HepG2 (cell line): ENCODE data around the gene HAGH. TPM values are rescaled to one million over a fixed set of nuclear protein-coding genes. Genes with fewer than 3 reads are reported as not detected.

Source experiments
- FOXP4 ChIP-seq: sonication (generic); formaldehyde crosslinking; IDR thresholded peaks from 2 replicates; pipeline ENCODE4 v1.4.0; 2020; ENCODE audit warnings: missing genetic modification reagents
- GATA4 ChIP-seq: sonication (generic); IDR thresholded peaks from 2 replicates; pipeline ENCODE4 v1.6.1; 2016; ENCODE audit warnings: antibody characterized with exemption, low read depth, borderline replicate concordance
- GPBP1L1 ChIP-seq: sonication (generic); formaldehyde crosslinking; IDR thresholded peaks from 2 replicates; pipeline ENCODE4 v1.5.0; 2020; ENCODE audit warnings: mild to moderate bottlenecking, missing genetic modification reagents
- HDAC6 ChIP-seq: fragments of 200-600 bp; sonication (generic); IDR thresholded peaks from 2 replicates; pipeline ENCODE4 v1.7.0; 2017; ENCODE audit warnings: mild to moderate bottlenecking, antibody characterized with exemption, low read length, low read depth
- PREB ChIP-seq: sonication (generic); formaldehyde crosslinking; IDR thresholded peaks from 2 replicates; pipeline ENCODE4 v1.4.0; 2020; ENCODE audit warnings: missing genetic modification reagents
- SMAD3 ChIP-seq: sonication (generic); formaldehyde crosslinking; IDR thresholded peaks from 2 replicates; pipeline ENCODE4 v1.4.0; 2020; ENCODE audit warnings: missing genetic modification reagents
- STAT5B ChIP-seq: sonication (generic); formaldehyde crosslinking; IDR thresholded peaks from 2 replicates; pipeline ENCODE4 v1.4.0; 2020; ENCODE audit warnings: missing genetic modification reagents
- SYNCRIP ChIP-seq: fragments of 200-400 bp; formaldehyde crosslinking; IDR thresholded peaks from 2 replicates; pipeline ENCODE4 v1.6.1; 2018; ENCODE audit warnings: mild to moderate bottlenecking, low read depth, low read length; ENCODE audit not compliant: insufficient read depth
- TFAP4 ChIP-seq: sonication (generic); IDR thresholded peaks from 2 replicates; pipeline ENCODE4 v1.6.1; 2016; ENCODE audit warnings: low read depth, borderline replicate concordance
- ZNF256 ChIP-seq: sonication (generic); formaldehyde crosslinking; conservative IDR thresholded peaks from 2 replicates; pipeline ENCODE4 v1.4.0; 2020; ENCODE audit warnings: missing genetic modification reagents
- ZNF564 ChIP-seq: sonication (generic); formaldehyde crosslinking; IDR thresholded peaks from 2 replicates; pipeline ENCODE4 v1.8.1; 2023; ENCODE audit warnings: mild to moderate bottlenecking, missing genetic modification reagents
- ZNF574 ChIP-seq: sonication (generic); formaldehyde crosslinking; IDR thresholded peaks from 2 replicates; pipeline ENCODE4 v1.4.0; 2020; ENCODE audit warnings: missing genetic modification reagents
- ZNF605 ChIP-seq: sonication (generic); formaldehyde crosslinking; IDR thresholded peaks from 2 replicates; pipeline ENCODE4 v1.8.0; 2022; ENCODE audit warnings: mild to moderate bottlenecking, missing genetic modification reagents
- ZNF609 ChIP-seq: sonication (generic); formaldehyde crosslinking; IDR thresholded peaks from 2 replicates; pipeline ENCODE4 v1.4.0; 2020; ENCODE audit warnings: mild to moderate bottlenecking, missing genetic modification reagents, borderline replicate concordance
- ZNF614 ChIP-seq: IDR thresholded peaks from 2 replicates; pipeline ENCODE4 v1.6.1; 2018; ENCODE audit warnings: missing biosample characterization, missing genetic modification reagents, inconsistent platforms, borderline replicate concordance
- polyA plus RNA-seq, 8 experiments: library from polyadenylated mRNA; depleted of rRNA in 3 of 8; stranded (reverse) in 7 of 8; unstranded in 1 of 8; fragments of >200 nt; fragmentation: Illumina TruSeq in 4 of 8; extraction: Trizol in 4 of 8; gene quantifications; 2 replicates each; pipeline versions ENCODE4 v1.2.1 to v1.2.3, GENCODE V29; 2011 to 2016; ENCODE audit warnings: low read depth in 4 of 8, missing spikeins in 1 of 8, mixed read lengths in 1 of 8; ENCODE audit not compliant: insufficient read depth in 1 of 8
- total RNA-seq, 5 experiments: library from RNA; depleted of rRNA; stranded (reverse); fragments of >200 nt; fragmentation: Illumina TruSeq; extraction: Trizol; gene quantifications; 2 replicates each; pipeline ENCODE4 v1.2.3, GENCODE V29; 2016; ENCODE audit warnings: low read depth in 1 of 5

The HAGH gene
- total and polyA plus RNA-seq, 2 of the 13 experiments (the other 11 are each of a cell fraction or from before 2014, with no cell fraction given), result 70.4 to 95.4 TPM

GRCh38 chr16:1782408-1783264, 44.0 kb downstream of the HAGH start, which contains the start of the genes NUBP2 and SPSB3 (continued):
- peak; percentile 38; the same call in 1 of the 2 replicates for TF ChIP-seq ZNF574
- no peak for TF ChIP-seq GATA4
- no peak for TF ChIP-seq ZNF256 (CRISPR knock-in tag)
- TF ChIP-seq FOXP4, result no peak
- TF ChIP-seq STAT5B (CRISPR knock-in tag), result no peak
- no peak for TF ChIP-seq TFAP4
- no peak for TF ChIP-seq HDAC6
- no peak for TF ChIP-seq PREB (CRISPR knock-in tag)
- no peak; the same call in 1 of the 2 replicates for TF ChIP-seq SMAD3
- no peak for TF ChIP-seq ZNF605 (CRISPR knock-in tag)
- TF ChIP-seq SYNCRIP, result no peak
- TF ChIP-seq ZNF609 (CRISPR knock-in tag), result no peak
- peak; percentile 60; the same call in 1 of the 2 replicates for TF ChIP-seq ZNF614
- TF ChIP-seq ZNF564, result no peak
- no peak for TF ChIP-seq GPBP1L1 (CRISPR knock-in tag)
